HG03064 (cell line): ENCODE measurements around the gene C9orf152.
"Not testable (repeated sequence)": the region's sequence is repeated elsewhere in the genome, so short reads cannot be mapped to it uniquely, and the experiment has no call there.

Experiments used
- ATAC-seq: cut with Tn5 transposase; IDR thresholded peaks from one replicate; pipeline ENCODE4 v1.9.1; 2021; ENCODE audit warnings: low read depth; ENCODE audit not compliant: unreplicated experiment

The C9orf152 gene

GRCh38 chr9:110217656-110218099 is 9.7 kb upstream of the C9orf152 start:
- ATAC-seq, result no peak

GRCh38 chr9:110214586-110215355 is 6.8 kb upstream of the C9orf152 start:
- ATAC-seq, result no peak

- ATAC-seq, result no peak
Measured at GRCh38 chr9:110214090-110214489, 6.1 kb upstream of the C9orf152 start.

- ATAC-seq, result no peak
Measured at GRCh38 chr9:110213413-110214044, 5.6 kb upstream of the C9orf152 start.

- no peak for ATAC-seq
Measured at GRCh38 chr9:110207071-110207641, 803 bp downstream of the C9orf152 start.

- ATAC-seq, result no peak
Measured at GRCh38 chr9:110206389-110206788, 1.6 kb downstream of the C9orf152 start.

GRCh38 chr9:110205612-110206011 is 2.3 kb downstream of the C9orf152 start:
- not testable (repeated sequence) for ATAC-seq

GRCh38 chr9:110202232-110202631 is 5.7 kb downstream of the C9orf152 start:
- no peak for ATAC-seq

- ATAC-seq, result no peak
Measured at GRCh38 chr9:110199643-110200042, 8.3 kb downstream of the C9orf152 start.

GRCh38 chr9:110198357-110198756 is 9.6 kb downstream of the C9orf152 start:
- no peak for ATAC-seq

GRCh38 chr9:110197330-110198187 is 10.4 kb downstream of the C9orf152 start:
- ATAC-seq, result no peak

GRCh38 chr9:110196084-110196499 is 11.9 kb downstream of the C9orf152 start:
- ATAC-seq, result not testable (repeated sequence)

GRCh38 chr9:110192531-110193261 is 15.3 kb downstream of the C9orf152 start:
- ATAC-seq, result no peak

- ATAC-seq, result no peak
Measured at GRCh38 chr9:110191615-110192014, 16.3 kb downstream of the C9orf152 start.

GRCh38 chr9:110189559-110190320 is 18.2 kb downstream of the C9orf152 start:
- ATAC-seq, result no peak

- ATAC-seq, result no peak
Measured at GRCh38 chr9:110188991-110189390, 19.0 kb downstream of the C9orf152 start.

- no peak for ATAC-seq
Measured at GRCh38 chr9:110188101-110188500, 19.9 kb downstream of the C9orf152 start.

GRCh38 chr9:110187126-110187525 is 20.8 kb downstream of the C9orf152 start:
- no peak for ATAC-seq

GRCh38 chr9:110186254-110186653 is 21.7 kb downstream of the C9orf152 start:
- no peak for ATAC-seq
